GM21825 (cell line): Measurements from ENCODE around the gene ANKRD17.

ENCODE experiments used
- ATAC-seq: cut with Tn5 transposase; IDR thresholded peaks from one replicate; pipeline ENCODE4 v1.9.1; 2021; ENCODE audit warnings: mild to moderate bottlenecking, moderate library complexity; ENCODE audit not compliant: unreplicated experiment

ANKRD17 gene

DNA sequence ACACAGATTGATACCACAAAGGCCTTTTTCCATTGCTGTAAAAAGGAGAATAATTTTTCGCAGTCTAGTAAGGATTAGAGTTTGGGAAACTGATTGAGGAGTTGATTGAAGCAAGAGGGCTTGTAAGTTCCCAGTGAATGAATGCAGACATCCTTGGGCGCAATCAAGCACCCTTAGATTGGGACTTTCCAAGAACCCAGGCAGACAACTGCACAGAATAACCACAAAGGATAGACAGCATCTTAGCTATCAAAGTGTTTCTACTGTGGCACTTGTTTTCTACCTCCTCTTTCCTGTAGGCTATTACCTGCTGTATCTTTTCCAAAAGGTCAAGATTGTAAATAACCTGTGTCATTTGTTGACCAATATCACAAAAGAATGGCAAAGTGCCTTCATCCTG, 191.7 kb downstream of the ANKRD17 start:
- no peak for ATAC-seq

GRCh38 chr4:73066445-73066844, 192.2 kb downstream of the ANKRD17 start:
- no peak for ATAC-seq

DNA sequence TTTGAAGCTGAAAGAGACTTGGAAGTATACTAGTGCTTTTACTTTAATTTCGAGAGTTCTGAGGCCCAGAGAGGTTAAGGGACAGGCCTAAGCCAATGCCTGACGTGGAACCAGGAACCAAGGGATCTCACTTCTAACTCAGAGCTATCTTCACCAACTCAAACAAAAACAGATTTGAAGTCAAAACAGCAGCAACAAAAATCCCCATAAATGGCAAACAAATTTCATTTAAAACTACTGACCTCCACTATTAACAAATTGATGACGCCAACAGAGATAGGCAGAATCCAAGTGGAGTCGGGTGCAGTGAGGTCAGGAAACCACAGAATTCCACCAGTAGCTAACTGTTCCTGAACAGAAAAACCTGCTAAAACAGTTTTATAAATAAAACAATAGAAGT, 194.1 kb downstream of the ANKRD17 start:
- ATAC-seq, result no peak

DNA sequence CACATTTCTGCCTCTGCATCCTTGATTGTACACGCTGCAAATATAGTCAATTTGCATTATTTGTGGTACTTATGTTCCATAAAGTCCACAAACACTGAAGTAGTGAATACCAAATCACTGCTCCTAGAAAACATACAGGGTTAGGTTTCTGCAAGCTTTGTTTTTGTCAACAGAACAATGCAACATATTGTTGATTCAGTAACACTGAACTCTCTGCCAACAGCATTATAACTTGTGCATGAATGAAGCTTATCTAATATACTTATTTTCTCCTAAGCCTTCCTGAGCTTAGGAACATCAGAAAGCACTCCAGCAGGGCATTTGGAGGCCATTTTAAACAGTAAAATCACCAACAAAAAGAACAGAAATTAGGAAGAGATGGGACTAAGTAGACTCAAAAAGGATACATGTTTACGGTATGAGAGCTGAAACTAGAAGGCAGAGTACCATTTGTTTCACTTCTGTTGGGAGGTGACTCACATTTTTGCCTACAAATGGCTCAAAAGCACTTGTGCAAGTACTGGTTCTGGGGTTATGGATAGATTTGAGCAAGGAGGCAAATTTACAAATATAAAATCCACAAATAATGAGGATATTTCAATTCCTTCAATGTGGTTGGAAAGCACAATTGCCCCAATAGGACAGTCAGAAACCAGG, 203.2 kb downstream of the ANKRD17 start:
- peak; percentile 72 for ATAC-seq

- no peak for ATAC-seq
Measured at GRCh38 chr4:73053974-73054480, 204.6 kb downstream of the ANKRD17 start.

DNA sequence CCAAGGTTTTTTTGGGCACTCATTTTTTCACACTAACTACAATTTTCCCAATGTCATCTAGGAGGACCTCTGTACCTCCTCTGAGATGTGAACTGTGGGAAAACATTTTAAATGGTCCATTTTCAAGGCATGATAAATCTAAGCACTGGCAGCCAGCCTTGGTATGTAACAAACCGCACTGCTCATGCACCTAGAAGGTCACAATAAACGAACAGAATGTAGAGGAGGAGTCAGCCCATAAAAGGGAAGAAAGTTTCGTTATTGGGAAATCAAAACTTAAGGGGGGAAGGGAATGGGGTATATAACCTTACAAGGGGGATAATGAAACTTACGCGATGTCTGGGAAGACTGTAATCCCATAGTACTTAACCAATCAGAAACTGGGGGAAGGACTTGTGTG, 205.5 kb downstream of the ANKRD17 start:
- ATAC-seq, result no peak

- ATAC-seq, result no peak
Measured at GRCh38 chr4:73051625-73052024, 207.0 kb downstream of the ANKRD17 start.

GRCh38 chr4:73045879-73046278, 212.7 kb downstream of the ANKRD17 start:
- ATAC-seq, result no peak

GRCh38 chr4:73037057-73037456, 221.5 kb downstream of the ANKRD17 start:
- no peak for ATAC-seq

- ATAC-seq, result no peak
Measured at GRCh38 chr4:73036123-73036522, 222.5 kb downstream of the ANKRD17 start.

- ATAC-seq, result no peak
Measured at GRCh38 chr4:73034896-73035295, 223.7 kb downstream of the ANKRD17 start.

DNA sequence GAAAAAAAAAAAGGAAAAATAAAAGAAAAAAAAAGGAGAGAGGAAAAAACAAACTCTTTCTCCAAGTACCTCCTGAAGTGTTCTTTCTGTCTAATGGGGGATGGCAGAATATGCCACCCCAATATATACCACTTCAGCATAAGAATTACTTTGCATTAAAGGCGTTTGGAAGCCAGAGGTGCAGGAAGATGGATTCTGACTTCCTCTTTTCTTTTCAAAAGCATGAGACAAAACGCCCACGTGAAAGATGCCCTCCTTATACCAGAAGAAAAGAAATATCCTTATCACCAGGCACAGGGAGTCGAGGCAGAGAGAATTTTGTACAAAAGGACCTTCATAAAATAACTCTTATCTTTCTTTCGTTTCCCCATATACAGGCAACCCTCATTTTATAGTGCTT, 230.0 kb downstream of the ANKRD17 start:
- ATAC-seq, result no peak
